GM21515 (cell line): ENCODE data around the gene PLEK.

ENCODE experiments used
- ATAC-seq: cut with Tn5 transposase; IDR thresholded peaks from one replicate; pipeline ENCODE4 v1.9.1; 2021; ENCODE audit not compliant: unreplicated experiment

PLEK gene

DNA sequence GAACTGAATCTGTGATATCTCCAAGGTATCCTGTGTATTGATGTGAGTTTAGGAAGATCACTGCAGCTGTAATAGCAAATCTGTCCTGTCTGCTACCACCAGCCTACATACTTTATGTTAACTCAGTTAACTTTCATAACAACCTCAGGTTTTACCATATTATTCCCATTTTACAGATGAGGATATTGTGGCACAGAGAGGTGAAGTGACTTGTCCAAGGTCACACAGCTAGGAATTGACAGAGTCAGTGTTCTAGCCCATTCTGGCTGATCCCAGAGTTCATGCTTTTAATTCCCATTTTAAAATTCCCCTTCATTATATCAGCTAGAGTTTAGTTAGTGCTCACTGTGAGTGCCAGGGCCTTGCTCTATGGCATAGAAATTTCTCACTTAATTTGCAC is 49.4 kb downstream of the PLEK start:
- ATAC-seq: no peak

DNA sequence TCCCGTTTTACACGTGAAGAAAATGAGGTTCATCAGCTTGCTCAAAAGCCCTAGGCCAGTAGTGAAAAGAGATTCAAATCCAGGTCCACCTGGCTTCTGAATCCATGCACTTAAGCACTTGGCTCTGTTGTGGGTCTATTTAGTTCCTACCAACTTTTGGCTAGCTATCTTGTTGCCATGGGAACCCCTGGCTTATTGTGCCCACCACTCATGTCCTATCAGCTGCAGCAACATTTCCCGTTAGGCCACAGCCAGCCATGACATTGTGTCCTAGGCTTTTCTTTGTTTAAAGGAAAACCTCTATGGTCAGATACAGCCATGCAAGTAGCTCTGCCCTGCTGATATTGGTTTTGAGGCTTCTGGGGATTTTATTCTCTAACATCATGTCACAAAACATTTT is 49.8 kb downstream of the PLEK start:
- ATAC-seq: no peak

GRCh38 chr2:68415521-68415920 is 50.4 kb downstream of the PLEK start:
- ATAC-seq: no peak

GRCh38 chr2:68416081-68416675 is 51.1 kb downstream of the PLEK start:
- ATAC-seq: no peak

DNA sequence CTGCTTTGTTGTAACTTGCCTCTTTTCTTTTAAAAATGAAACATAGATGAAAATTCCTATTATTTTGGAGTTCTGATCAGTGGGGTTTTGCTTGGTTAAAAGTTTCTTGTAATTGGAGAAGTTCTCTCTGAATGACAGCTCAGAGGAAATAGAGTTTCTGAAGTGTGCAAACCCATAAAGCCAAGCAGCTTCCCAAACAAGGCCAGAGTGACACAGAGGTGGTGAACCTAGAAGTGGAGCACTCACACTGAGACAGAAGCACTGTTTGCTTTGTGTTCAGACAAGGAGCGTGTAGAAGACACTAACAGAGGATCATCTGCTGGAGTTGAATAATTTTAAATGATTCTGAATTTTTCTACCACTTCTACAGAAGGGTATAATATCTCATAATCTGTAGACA is 52.8 kb downstream of the PLEK start:
- no peak for ATAC-seq

- no peak for ATAC-seq
These were observed 53.3 kb downstream of the PLEK start for GRCh38 chr2:68418419-68418818.

- ATAC-seq: no peak
These were observed 53.8 kb downstream of the PLEK start for GRCh38 chr2:68418855-68419254.

DNA sequence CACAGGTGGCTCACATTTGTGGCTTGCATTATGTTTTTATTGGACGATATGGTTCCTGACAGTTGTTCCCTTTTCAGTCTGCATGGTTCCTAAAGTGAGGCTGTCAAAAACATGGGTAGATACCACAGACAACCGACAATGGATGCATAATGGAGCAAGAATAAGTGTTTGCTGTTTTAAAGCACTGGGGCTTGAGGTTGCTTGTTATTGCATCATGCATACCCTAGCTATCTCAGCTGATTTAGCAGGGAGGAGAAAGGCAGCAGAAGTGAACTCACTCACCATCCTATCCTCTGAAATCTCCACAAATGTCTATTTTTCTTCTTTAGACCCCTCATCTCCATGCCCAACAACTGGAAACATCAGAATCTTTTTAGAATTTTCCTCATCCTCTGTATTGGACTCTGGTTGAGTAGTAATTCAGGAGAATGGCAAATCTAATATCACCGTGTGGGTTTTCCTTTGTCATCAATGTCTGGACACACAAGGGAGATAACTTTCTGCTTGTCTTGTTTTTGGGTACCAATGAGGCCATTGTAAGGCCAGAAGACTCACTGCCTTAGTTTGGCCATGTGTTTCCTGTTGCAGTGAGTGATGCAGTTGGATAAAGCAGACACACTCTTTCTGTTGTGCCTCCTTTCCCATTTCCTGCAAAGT is 55.3 kb downstream of the PLEK start:
- no peak for ATAC-seq

- peak; percentile 74 for ATAC-seq
These were observed 59.0 kb downstream of the PLEK start for GRCh38 chr2:68423966-68424650.

DNA sequence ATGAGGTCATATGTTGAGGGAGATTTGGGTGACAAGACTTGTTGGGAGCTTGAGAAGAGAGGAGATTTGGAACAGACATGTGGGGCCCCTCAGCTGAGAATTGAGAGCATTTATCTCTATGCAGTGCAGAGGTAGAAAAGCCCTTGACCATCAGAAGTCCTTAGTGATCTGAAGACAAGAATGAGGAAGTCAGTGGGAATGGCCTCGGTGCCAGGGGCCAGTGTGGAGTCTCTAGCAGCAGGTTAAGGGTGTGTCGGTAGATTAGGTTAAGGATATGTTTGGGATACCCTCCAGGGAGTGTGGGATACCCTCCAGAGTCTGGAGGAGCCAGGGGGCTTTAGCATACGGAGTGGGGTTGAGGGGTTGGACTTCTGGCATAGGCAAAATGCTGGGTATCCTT is 60.4 kb downstream of the PLEK start:
- no peak for ATAC-seq

GRCh38 chr2:68426446-68426845 is 61.4 kb downstream of the PLEK start:
- no peak for ATAC-seq

GRCh38 chr2:68426848-68427579 is 61.9 kb downstream of the PLEK start:
- ATAC-seq: no peak

GRCh38 chr2:68428126-68428525 is 63.0 kb downstream of the PLEK start:
- ATAC-seq: no peak

DNA sequence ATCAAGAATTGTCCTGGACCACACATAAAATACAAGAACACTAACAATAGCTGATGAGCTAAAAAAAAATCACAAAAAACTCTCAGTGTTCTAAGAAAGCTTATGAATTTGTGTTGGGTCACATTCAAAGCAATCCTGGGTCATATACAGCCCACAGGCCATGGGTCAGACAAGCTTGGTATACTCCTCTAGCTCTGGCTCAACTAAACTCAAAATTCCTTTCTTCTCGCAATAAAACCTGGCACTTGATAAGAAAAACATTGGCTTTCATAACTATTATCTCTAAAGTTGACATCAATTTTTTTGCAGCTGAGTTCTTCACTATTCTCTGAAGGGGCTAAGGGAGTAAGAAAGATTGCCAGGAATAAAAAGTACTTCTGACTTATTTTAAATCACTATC is 63.7 kb downstream of the PLEK start:
- no peak for ATAC-seq

DNA sequence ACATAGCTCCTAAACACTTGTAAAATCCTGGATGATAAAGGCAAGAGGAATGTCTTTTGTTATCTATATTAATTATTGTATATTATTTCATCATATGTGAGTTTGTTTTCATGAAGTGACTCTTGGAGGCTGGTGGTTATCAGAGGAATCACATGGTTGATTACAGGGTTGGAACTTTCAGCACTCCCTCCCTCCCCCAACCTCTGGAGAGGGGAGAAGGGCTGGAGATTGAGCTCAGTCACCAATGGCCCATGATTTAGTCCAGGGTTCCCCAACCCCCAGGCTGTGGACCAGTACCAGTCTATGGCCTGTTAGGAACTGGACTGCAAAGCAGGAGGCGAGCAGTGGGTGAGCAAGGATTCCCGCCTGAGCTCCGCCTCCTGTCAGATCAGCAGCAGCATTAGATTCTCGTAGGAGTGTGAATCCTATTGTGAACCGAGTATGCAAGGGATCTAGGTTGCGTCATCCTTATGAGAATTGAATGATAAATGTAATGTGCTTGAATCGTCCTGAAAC is 64.3 kb downstream of the PLEK start:
- no peak for ATAC-seq

DNA sequence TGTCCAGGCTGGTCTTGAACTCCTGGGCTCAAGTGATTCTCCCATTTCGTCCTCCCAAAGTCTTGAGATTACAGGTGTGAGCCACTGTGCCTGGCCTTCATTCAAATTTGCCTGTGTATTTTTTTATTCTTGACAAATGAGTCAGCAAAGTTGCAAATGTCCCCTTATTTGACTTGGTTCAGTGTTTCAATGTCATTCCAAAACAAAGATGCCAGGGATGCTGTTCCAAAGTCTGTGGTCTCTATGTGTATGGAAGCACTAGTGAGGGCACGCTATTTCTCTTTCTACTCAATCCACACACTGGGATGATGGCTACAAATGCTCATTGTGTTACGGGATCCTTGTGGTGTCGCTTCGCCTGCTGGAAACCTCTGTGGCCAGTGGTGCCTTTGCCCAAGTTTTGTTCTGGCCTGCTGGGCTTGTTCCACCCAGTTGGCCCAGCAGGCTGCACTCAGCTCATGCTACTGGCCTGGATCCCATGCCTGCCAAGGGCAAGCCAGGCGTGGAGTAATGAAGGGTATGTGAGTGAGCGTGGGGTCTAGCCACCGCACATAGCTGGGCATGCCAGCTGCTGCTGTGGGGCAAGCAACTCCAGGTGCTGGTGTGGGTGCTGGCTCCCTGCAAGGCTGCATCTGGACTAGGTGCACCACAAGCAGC is 66.4 kb downstream of the PLEK start:
- no peak for ATAC-seq

- no peak for ATAC-seq
These were observed 67.9 kb downstream of the PLEK start for GRCh38 chr2:68432696-68433658.

DNA sequence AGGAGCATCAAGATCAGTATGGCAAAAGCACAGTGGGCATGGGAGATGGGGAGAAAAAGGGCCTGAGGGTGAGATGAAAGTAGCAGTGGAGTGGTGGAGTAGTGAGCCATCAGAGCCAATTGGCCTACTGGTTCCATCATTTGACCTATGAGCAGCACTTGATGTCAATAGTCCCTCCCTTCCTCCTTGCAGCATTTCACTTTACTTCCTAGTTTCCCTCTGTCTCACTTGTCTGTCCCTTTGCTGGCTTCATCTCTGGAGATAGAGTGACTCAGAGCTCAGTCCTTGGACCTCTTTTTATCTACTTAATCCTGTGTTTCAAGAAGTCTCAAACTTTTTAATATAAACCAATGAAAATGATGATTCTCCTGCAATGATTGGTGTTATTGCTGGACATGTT is 69.9 kb downstream of the PLEK start:
- no peak for ATAC-seq

DNA sequence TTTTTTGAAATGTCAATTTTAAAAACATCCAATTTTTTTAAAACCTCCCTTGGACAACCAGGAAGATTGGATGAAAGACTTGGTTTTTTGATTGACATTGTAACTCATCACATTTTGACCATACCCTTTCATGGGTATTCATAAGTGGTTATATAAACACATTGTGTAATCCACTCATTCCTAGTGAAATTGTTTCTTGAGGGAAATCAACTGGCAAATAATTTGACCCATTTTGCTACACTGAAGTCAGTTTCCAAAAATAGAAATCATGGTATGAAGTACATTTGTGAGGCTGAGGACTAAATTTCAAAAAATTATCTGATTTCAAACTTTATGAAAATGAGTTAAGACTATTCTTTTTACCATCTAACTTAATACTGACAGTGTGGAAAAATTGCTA is 70.5 kb downstream of the PLEK start:
- no peak for ATAC-seq

DNA sequence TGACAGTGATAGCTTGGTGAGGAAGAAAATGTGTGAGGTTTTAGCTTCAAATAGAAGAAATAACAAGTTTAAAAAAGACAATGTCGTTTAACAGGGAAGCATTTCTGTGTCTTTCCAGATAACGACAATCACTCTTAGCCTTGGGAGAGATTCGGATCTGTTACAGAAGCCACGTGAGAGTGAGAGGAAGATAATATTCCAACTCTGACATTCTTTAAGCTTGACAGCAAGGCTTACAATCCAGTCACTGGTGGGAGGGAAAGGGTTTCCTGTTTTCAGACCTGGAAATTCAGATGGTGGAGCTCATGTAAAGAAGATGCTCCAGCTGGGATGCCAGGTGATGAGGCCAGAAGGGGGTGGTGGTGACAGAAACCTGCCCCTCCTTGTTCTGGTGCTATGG is 71.2 kb downstream of the PLEK start:
- no peak for ATAC-seq
